T follicular helper cell (primary cell): ENCODE measurements around the gene OSM.
A peak's percentile ranks its signal among the peaks of the same experiment; 100 is the strongest.

Experiments
- DNase-seq: peaks from one replicate; pipeline ENCODE4 v3.0.0-alpha.2; 2020; ENCODE audit warnings: low read depth

OSM gene

DNA sequence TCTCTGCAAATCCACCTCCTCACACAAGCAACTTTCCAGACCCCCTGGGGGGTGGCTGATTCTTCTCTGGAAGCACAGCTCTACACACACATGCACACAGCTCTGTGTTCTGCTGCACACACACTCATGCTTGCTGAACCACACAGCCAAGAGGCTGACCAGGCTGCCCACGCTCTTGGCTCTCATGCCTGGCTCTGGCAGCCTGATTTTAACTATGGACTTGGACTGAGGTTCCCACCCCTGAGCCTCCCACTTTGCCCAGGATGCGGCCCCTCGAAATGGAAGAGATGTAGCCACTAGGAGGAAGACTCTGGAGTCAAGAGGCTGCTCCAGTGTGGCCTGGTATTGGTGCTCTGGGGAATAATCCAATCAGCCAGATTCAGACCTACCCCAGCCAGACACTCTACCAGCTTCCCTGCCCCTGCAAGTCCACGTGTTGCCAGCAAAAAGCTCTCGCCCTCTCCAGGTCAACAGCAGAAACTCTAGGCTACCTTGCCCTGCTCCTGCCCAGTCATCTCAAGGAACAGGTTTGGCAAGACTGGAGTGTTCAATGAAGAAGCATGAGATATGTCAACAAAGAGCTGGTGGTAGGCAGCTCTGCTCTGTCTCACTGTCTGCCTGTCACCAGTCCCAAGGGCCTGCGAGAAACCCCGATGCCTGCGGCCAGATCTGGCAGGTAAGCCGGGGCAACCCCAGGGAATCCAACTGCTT is 31.5 kb upstream of the OSM start:
- no peak for DNase-seq

DNA sequence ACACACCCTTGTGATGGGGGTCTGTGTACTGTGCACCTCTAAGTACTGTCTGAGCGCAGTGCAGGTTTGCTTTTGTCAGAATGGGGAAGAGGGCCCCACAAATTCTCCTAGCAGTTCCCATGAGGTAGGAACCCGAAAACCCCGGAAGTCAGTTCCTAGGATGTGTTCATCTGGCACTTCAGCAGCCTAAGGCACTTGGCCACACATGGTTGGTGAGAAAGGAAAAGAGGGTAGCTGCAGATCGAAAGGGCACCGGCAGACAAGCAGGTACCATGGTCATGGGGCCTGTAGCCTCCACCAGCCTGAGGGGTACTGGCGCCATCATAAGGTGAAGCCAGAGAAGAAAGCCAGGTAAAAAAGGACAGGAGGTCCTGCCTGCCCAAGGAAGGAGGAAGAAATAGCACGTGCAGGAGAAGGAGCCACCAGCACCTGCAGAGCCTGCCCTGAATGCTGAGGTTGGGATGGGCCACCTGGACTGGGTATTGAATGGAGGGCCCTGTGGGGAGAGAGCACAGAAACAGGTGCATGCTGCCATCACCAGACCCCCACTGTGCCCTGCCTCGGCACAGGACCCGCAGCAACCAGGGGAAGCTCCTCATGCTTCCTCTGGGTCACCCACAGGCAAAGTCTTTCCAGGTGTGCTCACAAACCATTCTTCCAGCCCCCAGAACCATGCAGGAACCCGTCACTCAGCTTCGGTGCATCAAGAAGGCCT is 30.8 kb upstream of the OSM start:
- no peak for DNase-seq

GRCh38 chr22:30296833-30297232 is 30.2 kb upstream of the OSM start:
- no peak for DNase-seq

DNA sequence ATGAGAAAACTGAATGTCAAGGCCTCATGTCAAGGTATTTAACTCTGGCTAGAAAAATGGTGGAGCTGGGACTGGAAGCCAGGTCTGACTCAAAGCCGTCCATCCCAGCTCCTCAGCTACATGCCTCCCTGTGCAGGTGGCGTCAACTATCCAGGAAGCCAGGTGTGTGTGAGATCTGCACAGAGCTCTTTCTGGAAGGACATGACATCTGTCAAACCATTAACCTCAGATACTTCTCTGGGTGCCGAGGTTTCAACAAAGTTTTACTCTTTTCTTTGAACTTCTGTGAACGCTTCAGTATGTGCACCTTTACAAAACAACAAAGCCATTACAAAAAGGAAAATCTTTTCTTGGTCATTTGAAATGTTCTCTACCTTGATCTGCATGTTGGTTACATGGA is 29.7 kb upstream of the OSM start:
- no peak for DNase-seq

- no peak for DNase-seq
Measured at GRCh38 chr22:30295576-30295975, 28.9 kb upstream of the OSM start.

DNA sequence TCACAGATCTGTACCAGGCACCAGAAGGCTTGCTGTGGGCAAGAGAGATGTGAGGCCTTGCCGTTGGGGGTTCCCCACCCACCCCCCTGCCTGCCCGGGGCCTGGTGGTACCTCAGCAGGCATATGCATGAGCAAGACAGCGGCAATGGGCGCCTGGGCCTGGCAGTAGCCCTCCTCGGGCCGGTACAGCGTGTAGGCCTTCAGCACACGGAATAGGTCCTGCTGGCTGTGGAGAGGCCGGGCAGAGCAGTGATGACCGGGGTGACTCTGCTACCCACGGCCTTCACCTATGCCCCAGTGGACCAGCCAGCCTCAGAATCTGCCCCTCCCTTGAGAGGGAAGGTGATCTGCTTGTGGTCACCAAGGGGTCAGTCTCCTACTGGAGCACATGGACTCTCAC is 28.2 kb upstream of the OSM start:
- no peak for DNase-seq

GRCh38 chr22:30294066-30294465 is 27.4 kb upstream of the OSM start:
- DNase-seq, result no peak

DNA sequence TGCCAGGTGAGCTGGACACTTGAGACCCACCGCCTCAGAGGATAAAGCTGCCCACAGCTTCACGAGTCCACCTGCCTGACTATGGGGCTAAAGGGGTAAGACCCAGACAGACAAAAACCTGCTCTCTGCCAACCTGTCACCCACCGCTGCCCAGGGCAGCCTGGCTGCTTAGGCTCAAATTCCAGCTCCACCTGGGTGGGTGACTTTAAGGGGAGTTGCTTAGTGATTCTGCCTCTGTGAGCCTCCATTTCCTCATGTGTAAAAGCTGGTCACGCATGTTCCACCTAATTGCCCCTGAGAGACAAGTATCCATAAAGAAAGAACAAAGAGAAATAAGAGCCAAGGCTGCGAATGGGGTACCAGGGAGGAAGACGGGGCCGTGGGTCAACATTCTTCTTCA is 26.4 kb upstream of the OSM start:
- no peak for DNase-seq

- DNase-seq, result no peak
Measured at GRCh38 chr22:30292069-30292970, 25.7 kb upstream of the OSM start.

- DNase-seq, result no peak
Measured at GRCh38 chr22:30291058-30291892, 24.6 kb upstream of the OSM start.

GRCh38 chr22:30290342-30291057 is 23.8 kb upstream of the OSM start:
- DNase-seq, result no peak

GRCh38 chr22:30289980-30290313 is 23.3 kb upstream of the OSM start:
- no peak for DNase-seq

GRCh38 chr22:30289141-30289979 is 22.7 kb upstream of the OSM start, which contains the start of gene CASTOR1:
Gene CASTOR1 (minus strand): TSS chr22:30289505. CDS start chr22:30289497, 8 bp downstream.
- peak; percentile 83 for DNase-seq

GRCh38 chr22:30288419-30289140 is 21.9 kb upstream of the OSM start:
- no peak for DNase-seq

- peak; percentile 83 for DNase-seq
Measured at GRCh38 chr22:30287648-30288418, 21.2 kb upstream of the OSM start.

- DNase-seq, result peak; percentile 78
Measured at GRCh38 chr22:30286813-30287647, 20.4 kb upstream of the OSM start.

DNA sequence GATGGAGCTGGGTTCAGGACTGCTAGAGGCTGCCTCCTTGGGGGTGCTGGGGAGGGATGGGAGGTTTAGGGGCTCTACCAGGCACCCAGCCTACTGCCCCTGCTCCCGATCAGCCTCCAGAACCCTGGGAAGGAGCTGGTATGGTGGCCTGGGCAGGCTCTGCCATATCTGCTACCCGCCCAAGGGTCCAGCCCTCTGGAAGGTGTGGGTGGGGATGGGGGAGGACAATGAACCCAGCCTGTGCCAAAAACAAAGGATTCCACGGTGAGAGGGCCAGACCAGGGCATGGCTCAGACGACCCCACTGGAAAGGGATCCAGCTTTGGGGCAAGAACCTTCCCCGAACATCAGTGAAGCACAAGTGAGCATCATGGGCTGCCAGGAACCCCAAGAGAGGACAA is 19.7 kb upstream of the OSM start:
- DNase-seq, result no peak

- no peak for DNase-seq
Measured at GRCh38 chr22:30285846-30286200, 19.2 kb upstream of the OSM start.
